Myocyte (in vitro differentiated cells): ENCODE measurements around the gene RIPK1. TPM values are rescaled to one million over a fixed set of nuclear protein-coding genes. Genes with fewer than 3 reads are reported as not detected.
"Not testable (repeated sequence)": the region's sequence is repeated elsewhere in the genome, so short reads cannot be mapped to it uniquely, and the experiment has no call there.

Experiments
- DNase-seq: peaks from one replicate; pipeline ENCODE4 v3.0.0-alpha.2; 2012; ENCODE audit warnings: low read depth
- total RNA-seq: library from RNA; depleted of rRNA; stranded (reverse); fragments of >200 nt; gene quantifications from 2 replicates; pipeline ENCODE4 v1.2.3, GENCODE V29; 2014

Gene RIPK1
- total RNA-seq, 1 donor from 2014 or later: 9.8 TPM

DNA sequence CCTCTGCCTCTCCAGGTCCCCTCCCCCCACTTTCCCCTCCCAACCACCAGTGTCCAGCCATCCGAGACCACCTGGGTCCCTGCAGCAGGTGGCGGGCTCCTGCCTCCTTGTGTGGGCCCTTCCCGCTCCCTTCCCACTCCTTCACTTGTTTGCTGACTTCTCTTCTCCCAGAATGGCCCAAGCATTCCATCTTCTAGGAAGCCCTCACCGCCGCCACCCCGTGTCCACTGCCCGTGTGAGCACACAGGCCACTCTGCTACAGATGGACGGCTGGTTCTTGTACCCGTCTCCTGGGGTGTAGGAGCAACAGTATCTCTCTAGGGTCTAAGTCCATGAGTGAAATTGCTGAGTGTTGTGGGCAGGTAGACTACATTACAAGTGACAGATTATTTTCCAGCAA is 65.2 kb downstream of the RIPK1 start:
- no peak for DNase-seq

DNA sequence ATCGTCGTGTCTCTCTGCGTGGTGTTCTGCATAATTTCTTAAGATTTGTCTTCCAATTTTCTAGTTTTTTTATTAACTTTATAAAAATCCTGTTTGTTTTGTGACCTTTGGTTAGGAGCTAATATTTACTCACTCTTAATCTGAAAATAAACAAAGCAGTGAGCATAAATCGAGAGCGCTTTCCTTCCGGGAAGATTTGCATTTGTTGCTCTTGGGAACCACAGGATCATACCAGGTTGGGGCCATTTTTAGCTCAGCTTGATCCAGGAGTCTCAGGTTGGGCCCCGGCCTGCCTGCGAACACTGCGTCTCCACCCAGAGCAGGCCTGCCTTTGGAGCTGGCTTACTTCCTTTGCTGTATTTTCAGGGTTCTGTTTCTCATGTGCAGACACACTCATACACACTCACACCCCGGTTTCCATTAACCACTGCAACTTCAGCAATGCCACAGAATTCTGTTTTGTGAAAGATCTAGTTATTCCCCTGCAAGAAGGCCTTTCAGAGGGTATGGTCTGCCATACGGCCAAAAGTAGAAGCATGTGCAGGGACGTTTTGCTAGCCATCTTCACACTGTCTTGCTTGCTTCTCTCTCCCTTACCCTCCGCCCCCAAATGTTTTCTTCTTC is 67.5 kb downstream of the RIPK1 start:
- DNase-seq: no peak

DNA sequence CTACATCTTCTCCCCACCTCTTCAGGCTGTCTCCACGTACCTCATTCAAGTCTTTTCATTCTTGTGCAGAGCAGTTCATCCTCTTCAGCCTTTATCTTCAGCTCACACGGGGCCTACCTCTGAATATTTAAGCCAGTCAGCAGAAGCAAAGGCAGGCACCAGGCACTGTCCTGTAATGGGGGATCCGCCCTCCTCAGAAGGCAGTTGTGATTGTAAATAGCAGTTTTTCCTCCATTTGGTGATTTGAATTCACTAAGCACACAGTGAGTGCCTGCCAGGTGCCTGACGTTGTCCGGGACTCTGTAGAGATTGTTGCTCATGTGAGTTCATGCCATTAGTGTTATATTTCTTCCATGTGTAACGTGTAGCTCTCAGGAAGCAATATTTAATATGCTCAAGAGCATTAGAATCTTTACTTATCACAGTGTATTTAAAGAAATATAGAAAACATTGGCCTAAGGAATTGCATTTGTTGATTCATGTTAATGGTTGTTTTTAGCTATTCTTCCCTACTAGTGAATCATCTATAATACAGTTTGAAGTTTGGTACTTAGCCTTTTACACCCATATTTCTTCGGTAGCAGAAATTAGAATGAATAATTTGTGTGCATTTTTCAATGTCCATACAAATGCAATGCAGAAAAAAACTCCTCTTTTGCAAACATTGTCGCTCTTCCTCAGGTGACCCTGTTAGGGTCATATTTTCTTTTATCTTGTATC is 68.2 kb downstream of the RIPK1 start:
- DNase-seq: no peak

DNA sequence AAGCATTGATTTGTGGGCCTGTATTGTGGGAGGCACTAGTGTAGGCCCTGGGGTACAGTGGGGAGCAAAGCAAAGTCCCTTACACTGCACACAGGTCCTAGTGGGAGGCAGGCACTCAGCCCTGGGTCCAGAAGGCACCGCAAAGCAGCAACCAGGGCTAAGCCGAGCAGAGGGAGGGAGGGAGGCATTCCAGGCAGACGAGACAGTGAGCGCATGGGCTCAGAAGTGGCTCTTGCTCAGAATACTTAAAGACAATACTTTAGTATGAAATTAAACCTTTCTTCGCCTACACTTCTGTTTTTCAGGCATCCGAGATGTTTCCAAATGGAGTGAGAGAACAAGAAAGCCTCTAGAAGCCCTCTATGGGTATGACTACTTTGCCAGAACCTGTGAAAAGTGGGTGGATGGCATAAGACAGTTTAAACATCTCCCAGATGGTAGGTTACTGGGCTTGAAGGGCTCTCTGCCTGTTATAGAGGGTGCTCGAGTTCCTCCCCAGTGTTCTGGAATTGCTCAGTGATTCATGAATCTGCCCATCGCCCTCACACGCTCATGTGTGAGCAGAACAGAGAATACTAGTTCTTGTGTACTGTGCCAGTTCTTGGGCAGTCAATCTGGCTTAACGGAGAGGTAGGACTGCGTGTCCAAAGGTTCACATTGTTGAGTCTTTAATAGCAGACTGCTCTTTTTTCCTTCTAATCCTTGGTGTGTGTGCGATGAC is 68.9 kb downstream of the RIPK1 start:
- peak; percentile 46 for DNase-seq

DNA sequence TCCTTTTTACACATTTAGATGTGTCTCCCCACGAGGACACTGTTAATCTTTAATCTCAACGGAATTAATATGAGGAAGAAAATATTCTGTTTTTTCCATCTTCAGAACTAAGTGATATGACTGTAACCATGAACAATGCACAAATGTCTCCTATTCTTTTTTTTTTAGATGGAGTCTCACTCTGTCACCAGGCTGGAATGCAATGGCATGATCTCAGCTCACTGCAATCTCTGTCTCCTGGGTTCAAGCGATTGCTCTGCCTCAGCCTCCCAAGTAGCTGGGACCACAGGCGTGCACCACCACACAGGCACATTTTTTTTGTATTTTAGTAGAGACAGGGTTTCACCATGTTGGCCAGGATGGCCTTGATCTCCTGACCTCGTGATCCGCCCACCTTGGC is 69.6 kb downstream of the RIPK1 start:
- not testable (repeated sequence) for DNase-seq

DNA sequence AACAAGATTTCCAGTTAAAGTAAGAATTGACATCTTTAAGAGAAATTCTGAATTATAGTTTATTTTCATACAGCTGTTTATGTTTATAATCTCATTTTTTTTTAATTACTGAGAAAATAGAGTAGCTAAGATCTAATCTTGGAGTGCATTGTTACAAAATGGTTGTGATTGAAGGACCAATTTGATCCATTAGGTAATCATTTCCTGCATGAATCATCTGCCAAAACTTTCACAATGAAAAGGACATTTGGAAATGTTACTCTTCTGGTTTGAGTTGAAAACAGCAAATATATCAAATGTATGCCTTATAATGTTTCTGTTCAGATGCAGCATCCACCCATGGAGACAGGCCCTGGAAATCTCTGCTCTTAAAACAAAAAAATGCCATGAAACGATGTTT is 70.0 kb downstream of the RIPK1 start:
- DNase-seq: no peak

DNA sequence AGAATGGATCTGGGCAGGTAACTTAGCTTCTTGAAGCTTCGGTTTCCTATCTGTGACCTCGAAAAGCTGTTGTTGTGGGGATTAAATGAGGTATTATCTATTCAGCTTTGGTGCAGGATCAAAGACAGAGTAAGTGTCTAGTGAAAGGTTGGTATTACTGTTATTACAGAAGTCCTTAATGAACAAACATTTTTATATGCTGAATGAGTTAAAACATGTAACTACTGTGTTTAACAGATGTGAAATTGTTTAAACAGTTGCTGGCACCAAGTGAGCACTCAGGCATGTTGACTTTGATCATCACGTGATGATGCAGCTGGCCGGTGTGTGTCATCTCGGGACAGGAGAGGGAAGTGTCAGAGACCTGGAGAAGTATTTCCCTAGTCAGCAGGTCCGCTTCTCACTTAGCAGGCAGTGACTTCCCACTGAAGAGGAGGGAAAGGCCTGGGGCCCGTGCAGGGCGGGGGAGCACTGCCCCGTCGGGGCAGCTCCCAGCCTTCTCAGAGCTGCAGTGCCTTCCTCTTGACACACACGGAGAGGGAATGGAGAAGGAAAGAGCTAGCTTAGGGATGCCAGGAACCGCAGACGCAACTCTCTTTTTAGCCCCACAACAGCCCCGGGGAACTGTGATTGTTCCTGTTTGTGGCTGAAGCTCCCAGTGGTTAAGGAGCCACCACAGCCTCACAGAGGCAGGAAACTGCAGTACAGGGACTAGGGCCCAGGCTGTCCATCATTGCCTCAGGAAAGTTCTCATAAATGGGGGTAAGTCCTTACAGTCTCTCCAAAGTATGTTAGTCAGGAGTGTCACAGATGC is 71.0 kb downstream of the RIPK1 start:
- DNase-seq: peak; percentile 94

DNA sequence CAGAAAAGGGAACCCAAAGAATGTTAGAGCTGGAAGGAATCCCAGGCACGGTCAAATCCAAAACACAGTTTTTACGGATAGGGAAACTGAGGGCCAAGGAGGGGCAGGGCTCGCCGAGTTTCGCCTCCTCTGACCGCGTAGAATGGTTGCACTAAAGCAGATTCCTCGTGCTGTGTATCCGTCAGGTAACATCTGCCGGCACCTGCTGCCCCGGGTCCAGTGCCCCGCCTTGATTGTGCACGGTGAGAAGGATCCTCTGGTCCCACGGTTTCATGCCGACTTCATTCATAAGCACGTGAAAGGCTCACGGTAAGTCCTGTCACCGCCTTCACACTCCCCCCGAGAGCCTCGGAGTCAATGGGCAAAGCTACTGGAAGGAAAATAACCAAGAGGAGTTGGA is 71.9 kb downstream of the RIPK1 start:
- no peak for DNase-seq

DNA sequence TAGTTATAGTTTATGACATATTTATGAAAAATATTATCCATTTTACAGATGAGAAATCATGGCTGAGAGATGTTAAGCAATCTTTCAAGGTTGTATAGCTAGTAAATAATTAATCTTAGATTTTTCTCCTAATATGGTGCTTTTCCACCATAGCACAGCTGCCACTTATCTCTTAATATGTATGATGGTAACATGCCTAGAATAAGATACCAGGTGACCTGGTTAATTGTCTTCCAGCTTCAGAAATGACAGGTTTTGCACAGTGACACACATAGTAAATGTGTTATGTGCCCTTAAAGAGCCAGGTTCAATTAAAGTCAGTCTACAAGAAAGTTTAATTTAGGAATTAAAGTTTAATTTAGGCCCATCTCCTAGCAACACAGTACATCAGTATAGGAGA is 74.2 kb downstream of the RIPK1 start:
- DNase-seq: no peak

DNA sequence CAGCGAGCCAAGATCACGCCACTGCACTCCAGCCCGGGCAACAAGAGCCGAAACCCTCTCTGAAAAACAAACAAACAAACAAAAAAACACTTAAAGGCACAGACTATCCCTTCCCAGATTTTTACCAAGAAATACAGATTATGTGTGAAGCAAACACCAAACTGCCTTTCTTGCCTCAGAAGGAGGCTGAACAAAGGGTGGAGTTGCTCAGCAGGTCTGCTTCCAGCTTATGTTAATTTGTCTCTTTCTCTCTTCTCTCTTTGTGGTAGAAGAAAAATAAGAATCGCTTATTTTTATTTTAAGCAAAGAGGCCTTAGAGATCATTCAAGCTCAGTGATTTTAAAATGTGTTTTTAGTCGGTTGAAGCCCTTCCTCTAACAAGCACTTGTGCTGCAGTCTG is 74.9 kb downstream of the RIPK1 start:
- no peak for DNase-seq

DNA sequence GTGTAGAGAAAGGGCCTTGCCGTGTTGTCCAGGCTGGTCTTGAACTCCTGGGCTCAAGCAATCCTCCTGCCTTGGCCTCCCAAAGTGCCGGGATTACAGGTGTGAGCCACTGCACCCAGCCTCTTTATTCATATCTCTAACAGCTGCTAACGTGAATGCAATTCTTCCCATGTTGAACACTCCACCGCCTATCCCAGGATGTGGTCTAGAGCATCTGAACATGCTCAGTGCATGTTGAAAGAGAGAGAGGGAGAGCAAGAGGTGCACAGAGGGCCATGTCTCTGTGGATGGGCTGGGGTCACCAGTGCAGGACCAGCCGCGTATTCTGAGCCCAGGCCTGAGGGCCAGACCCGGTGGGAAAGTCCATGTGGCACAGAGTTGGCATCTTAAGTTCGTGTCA is 76.3 kb downstream of the RIPK1 start:
- no peak for DNase-seq

DNA sequence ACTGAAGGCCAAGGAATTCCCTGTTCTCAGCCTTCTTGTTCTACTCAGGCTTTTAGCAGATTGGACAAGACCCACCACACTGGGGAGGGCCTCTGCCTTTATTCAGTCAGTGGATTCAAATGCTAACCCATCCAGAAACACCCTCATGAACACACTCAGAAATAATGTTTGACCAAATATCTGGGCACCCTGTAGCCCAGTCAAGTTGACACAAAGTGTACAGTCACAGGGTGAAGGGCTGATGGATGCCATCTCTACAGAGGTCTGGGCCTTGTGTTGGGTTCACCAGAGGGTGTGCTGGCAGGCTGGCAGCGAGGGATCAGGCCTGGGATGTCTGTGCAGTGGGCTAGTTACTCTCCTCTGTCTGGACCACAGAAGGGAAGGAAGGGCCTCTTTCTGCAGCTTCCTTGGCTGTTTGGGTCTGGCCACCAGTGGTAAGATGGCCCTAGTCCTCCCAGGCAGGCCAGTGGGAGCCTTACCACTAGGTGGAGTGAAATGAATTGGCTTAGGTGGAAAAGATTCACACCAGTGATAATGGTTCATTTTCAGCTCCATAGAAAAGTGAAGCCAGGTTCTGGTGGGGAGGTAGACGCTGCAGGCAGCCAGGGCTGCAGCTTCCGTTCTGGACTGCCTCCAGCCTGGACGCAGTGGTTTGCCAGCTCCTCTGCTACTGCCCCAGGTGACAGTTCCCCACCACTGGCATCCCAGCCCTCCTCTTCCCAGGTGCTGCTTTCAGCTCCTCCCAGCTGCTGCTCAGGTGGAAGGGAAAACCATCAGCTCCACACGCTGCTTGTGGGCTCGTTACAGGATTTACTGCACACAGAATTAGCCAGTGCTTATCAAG is 79.8 kb downstream of the RIPK1 start:
- DNase-seq: no peak

DNA sequence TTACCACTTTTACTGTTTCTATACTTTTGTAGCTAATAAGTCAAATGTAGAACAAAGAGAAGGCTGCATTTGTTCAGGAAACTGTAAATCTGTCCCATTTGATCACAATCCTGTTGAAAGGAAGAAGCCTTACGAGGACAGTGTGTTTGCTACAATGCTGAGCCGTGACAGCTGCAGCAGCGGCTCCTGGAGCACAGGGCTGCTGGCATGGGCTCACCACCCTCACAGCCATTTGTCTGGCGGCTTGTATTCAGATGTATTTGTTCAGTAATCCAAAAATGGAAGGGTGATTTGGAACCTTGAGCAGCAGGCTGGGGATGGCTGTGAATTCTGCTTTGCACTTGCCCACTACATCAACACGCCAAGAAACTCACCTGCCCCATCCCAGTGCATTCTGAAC is 83.4 kb downstream of the RIPK1 start:
- DNase-seq: peak; percentile 91

DNA sequence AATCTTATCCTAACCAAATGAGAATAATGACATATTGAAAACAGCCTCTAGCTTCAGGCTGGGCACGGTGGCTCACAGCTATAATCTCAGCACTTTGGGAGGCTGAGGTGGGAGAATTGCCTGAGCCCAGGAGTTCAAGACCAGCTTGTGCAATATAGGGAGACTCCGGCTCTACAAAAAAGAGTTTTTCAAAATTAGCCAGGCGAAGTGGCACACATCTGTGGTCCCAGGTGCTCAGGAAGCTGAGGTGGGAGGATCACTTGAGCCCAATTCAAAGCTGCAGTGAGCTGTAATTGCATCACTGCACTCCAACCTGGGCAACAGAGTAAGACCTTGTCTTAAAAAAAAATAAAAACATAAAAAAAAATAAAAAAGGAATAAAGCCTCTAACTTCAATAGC is 84.4 kb downstream of the RIPK1 start:
- no peak for DNase-seq

DNA sequence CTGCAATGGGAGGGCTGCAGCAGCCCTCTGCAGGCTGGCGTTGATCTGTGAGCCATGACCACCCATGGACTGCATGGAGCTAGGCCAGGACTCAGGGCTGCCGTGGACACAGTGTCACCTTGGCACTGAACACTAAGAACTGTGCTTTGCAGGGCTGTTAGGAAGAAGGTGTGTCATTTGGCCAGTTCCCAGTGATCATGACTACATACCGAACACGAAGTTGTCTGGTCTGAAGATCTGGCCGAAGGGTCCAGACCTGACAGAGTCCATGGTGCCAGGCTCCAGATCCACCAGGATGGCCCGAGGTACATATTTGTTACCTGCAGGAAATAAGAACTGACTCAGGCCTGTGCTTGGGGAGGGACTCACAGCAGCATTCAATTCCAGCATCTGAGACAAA is 87.1 kb downstream of the RIPK1 start:
- DNase-seq: not testable (repeated sequence)

DNA sequence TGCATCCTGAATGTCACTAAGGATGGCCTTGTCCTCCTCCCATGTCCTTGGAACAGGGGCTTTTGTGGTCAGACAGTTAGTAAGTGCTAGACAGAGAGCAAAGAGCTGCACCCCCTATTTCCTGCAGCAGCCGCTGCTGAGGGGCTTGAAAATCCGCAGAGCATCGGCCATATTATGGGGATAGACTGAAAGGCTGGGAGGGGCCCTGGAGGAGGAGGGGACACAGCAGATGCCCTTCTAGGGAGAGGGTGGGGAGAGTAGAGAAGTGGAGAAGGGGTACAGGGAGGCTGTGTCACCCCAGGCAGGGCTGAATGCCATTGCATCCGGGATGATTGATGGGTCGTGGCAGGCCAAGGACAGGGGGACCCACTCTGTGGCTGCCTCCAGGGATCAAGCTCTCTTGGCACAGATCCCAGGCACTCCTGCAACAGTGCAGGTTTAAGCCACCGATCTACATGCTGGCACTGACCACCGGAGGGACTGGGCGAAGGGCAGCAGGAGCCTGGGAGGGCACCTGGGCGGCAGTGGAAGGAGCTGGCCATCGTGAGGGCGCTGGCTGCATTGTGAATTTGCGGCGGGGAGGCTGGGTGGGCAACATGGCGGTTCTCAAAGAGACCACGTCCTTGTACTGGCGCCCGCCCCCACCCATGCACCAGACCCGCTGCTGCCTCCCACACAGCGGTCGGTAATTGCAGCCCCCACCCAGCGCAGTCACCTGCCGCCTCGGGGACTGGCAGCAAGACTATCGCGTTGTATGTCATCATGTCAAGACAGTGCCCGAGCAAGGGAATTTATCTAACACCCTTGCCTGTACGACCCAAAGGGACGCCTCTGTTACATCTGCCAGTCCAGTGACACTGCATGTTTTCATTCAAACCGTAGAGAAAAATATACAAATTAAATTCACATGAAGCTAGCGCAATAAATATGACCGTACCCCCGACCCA is 88.2 kb downstream of the RIPK1 start:
- peak; percentile 47 for DNase-seq

DNA sequence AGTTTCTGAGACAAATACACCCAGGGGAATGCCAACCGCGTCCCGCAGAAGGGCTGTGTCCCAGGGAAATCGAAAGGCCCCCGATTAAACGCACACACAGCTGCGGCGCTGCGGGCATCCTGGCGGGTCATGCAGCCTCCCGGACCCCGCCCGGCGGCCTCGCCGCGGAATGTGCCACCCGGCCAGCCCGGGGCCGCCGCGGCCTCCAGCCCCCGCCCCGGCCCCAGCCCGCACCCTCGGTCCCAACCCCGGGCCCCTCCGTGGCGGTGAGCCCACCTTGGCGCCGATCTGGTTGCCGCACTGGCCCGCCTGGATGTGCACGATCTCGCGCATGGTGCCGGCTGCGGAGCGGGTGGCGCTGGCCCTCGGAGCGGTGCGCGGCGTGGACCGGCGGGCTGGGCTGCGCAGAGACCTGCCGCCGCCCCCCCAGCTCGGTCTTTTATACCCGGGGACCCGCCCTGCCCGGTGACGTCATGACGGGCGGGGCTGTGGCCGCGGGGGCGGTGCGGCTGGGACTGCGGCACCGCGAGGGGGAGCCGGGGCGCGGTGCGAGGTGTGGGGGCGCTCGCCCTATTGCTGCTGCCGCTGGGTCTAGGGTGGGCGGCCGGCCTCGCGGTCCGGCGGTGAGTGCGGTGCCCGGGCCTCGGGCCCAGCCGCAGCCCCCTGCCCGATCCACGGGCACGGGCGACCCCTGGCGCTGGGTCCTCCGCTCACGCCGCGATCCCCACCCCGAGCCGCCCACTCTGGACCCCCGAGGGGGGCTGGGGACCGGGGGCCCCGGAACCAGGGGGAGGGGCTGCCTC is 89.0 kb downstream of the RIPK1 start, which contains the start of gene TUBB2A:
TUBB2A (minus strand) TSS at position 414 of the 803 bp plus-strand sequence; CDS start at position 333, 81 bp downstream.
- peak; percentile 85 for DNase-seq
